Upper lobe of right lung (tissue), 1 donor: ENCODE results near the gene FAHD1. TPM values are rescaled to one million over a fixed set of nuclear protein-coding genes. Genes with fewer than 3 reads are reported as not detected.

Source experiments
- ATAC-seq: fragments of 200-7000 bp; cut with Tn5 transposase; one replicate; pipeline ENCODE4 v1.9.1; 2020; ENCODE audit warnings: mild to moderate bottlenecking, moderate library complexity
- DNase-seq: peaks from one replicate; pipeline ENCODE4 v3.0.0-alpha.2; 2020
- H3K27ac ChIP-seq: fragments of 200-600 bp; one replicate; pipeline ENCODE4 v1.8.0; 2022
- H3K27me3 ChIP-seq: fragments of 200-600 bp; one replicate; pipeline ENCODE4 v1.8.0; 2022; ENCODE audit warnings: mild to moderate bottlenecking
- H3K36me3 ChIP-seq: fragments of 200-600 bp; one replicate; pipeline ENCODE4 v1.8.0; 2022
- H3K4me1 ChIP-seq: fragments of 200-600 bp; one replicate; pipeline ENCODE4 v1.8.0; 2022
- H3K4me3 ChIP-seq: fragments of 200-600 bp; one replicate; pipeline ENCODE4 v1.8.0; 2022; ENCODE audit warnings: mild to moderate bottlenecking
- H3K9me3 ChIP-seq: fragments of 200-600 bp; one replicate; pipeline ENCODE4 v1.8.0; 2022
- CTCF ChIP-seq: fragments of 200-600 bp; IDR thresholded peaks from one replicate; pipeline ENCODE4 v1.8.0; 2022; ENCODE audit warnings: antibody characterized with exemption
- intact Hi-C: fragments of 100-400 bp; cut with DNase I; formaldehyde crosslinking; loops from one replicate; pipeline ENCODE4 v1.11.0; 2022
- total RNA-seq: library from RNA; stranded (reverse); fragmentation: NEBNext Ultra II Directional; extraction: Animal tissue kit (Norgen Biotek cat#: 25700); gene quantifications from one replicate; pipeline ENCODE4 v1.2.1, GENCODE V29; 2021
- donor health status: DM: no; HTN: yes; CAD: no; lungs with severe emphysema.

The FAHD1 gene
- total RNA-seq, 1 donor from 2014 or later: 17.2 TPM

- peaks cover 29% of the 10 kb centered on the region for H3K36me3 ChIP-seq
- H3K4me3 ChIP-seq: no peak overlapping the region
- intact Hi-C loops: no loop called here
- H3K27ac ChIP-seq: no peak overlapping the region
- ATAC-seq: no peak
- DNase-seq: peak; percentile 66
- H3K9me3 ChIP-seq: no peaks in the 10 kb centered on the region
- H3K27me3 ChIP-seq: no peaks in the 10 kb centered on the region
- no peak for TF ChIP-seq CTCF
- H3K4me1 ChIP-seq: peaks cover 8% of the 10 kb centered on the region
These were observed 38.8 kb upstream of the FAHD1 start for GRCh38 chr16:1788095-1788707.

- Histone ChIP-seq H3K4me3 (no peak overlapping the region), H3K27me3 (no peaks in the 10 kb centered on the region), H3K36me3 (peaks cover 29% of the 10 kb centered on the region), H3K27ac (no peak overlapping the region), H3K9me3 (no peaks in the 10 kb centered on the region), H3K4me1 (peaks cover 8% of the 10 kb centered on the region)
- ATAC-seq (no peak), DNase-seq (peak; percentile 57)
- TF ChIP-seq CTCF: no peak
- intact Hi-C loops: no loop called here
These were observed 38.3 kb upstream of the FAHD1 start for GRCh38 chr16:1788708-1789100.

- TF ChIP-seq CTCF: no peak
- no peak overlapping the region for H3K4me3 ChIP-seq
- H3K9me3 ChIP-seq: no peaks in the 10 kb centered on the region
- H3K4me1 ChIP-seq: no peaks in the 10 kb centered on the region
- intact Hi-C loops: no loop called here
- peaks cover 29% of the 10 kb centered on the region for H3K36me3 ChIP-seq
- H3K27ac ChIP-seq: no peak overlapping the region
- peak; percentile 62 for DNase-seq
- no peaks in the 10 kb centered on the region for H3K27me3 ChIP-seq
- ATAC-seq: no peak
These were observed 37.4 kb upstream of the FAHD1 start for GRCh38 chr16:1789643-1790045.

- no peak for TF ChIP-seq CTCF
- H3K36me3 ChIP-seq: peaks cover 29% of the 10 kb centered on the region
- ATAC-seq: no peak
These were observed 36.8 kb upstream of the FAHD1 start for GRCh38 chr16:1790261-1790610.

GRCh38 chr16:1790611-1791255 lies 36.3 kb upstream of the FAHD1 start:
- Histone ChIP-seq H3K27ac (no peak overlapping the region), H3K36me3 (peaks cover 29% of the 10 kb centered on the region), H3K4me3 (no peak overlapping the region), H3K4me1 (no peaks in the 10 kb centered on the region), H3K9me3 (no peaks in the 10 kb centered on the region), H3K27me3 (no peaks in the 10 kb centered on the region)
- DNase-seq: peak; percentile 63
- ATAC-seq: no peak
- no peak for TF ChIP-seq CTCF
- intact Hi-C loops: no loop called here

More at GRCh38 chr16:1790261-1790610, 36.8 kb upstream of the FAHD1 start:
- no peaks in the 10 kb centered on the region for H3K27me3 ChIP-seq
- H3K9me3 ChIP-seq: no peaks in the 10 kb centered on the region
- intact Hi-C loops: no loop called here
- H3K4me1 ChIP-seq: no peaks in the 10 kb centered on the region
- DNase-seq: no peak
- no peak overlapping the region for H3K4me3 ChIP-seq
- H3K27ac ChIP-seq: no peak overlapping the region
